ENCODE measurements around the gene FGD4. TPM values are rescaled to one million over a fixed set of nuclear protein-coding genes. Genes with fewer than 3 reads are reported as not detected.

FGD4 gene
- total and polyA plus RNA-seq, 8 donors, result 5.5 to 138 (median 80.8) TPM

DNA sequence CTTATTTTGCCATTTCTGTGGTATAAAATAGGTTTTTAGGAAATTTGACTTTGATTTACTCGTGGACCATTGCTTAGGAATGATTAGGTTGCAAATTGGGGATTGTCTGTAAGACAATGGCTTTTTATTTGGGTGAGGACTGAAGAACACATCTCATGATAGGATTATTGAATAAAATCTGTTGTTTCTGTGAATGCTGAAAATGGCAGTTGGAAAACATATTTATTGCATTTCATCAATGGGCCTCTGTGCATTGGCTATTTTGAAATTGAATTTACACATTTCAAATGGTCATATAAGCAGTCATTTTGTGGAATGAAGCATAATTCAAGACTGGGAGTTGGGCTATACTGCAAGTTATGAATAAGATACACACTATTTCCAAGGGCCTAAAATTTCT lies 46.0 kb downstream of the FGD4 start:
- intact Hi-C loops (cut with DNase I; ENCODE audit: low total_unique reads), result no loop called here
- Histone ChIP-seq H3K27ac (peak overlapping the region in 1 of 5 donors; percentile 9), H3K4me3 (no peak overlapping the region), H3K4me1 (peaks cover 14 to 62% (median 30%) of the 10 kb centered on the region in 4 donors), H3K9me3 (no peaks in the 10 kb centered on the region), H3K27me3 (no peaks in the 10 kb centered on the region), H3K36me3 (no peaks in the 10 kb centered on the region)
- WGBS, 5 donors, result 72 to 88% (median 78%) methylated on average over 1 of the region's 1 CpG
- no peak for DNase-seq
- no peak for TF ChIP-seq POLR2A (IDR thresholded peaks at IDR 0.05)
- TF ChIP-seq, protein P1, sequence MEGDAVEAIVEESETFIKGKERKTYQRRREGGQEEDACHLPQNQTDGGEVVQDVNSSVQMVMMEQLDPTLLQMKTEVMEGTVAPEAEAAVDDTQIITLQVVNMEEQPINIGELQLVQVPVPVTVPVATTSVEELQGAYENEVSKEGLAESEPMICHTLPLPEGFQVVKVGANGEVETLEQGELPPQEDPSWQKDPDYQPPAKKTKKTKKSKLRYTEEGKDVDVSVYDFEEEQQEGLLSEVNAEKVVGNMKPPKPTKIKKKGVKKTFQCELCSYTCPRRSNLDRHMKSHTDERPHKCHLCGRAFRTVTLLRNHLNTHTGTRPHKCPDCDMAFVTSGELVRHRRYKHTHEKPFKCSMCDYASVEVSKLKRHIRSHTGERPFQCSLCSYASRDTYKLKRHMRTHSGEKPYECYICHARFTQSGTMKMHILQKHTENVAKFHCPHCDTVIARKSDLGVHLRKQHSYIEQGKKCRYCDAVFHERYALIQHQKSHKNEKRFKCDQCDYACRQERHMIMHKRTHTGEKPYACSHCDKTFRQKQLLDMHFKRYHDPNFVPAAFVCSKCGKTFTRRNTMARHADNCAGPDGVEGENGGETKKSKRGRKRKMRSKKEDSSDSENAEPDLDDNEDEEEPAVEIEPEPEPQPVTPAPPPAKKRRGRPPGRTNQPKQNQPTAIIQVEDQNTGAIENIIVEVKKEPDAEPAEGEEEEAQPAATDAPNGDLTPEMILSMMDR (IDR thresholded peaks at IDR 0.05), result no peak
- no peak for TF ChIP-seq EP300 (IDR thresholded peaks at IDR 0.05)
- TF ChIP-seq POLR2AphosphoS5 (IDR thresholded peaks at IDR 0.05), result no peak

DNA sequence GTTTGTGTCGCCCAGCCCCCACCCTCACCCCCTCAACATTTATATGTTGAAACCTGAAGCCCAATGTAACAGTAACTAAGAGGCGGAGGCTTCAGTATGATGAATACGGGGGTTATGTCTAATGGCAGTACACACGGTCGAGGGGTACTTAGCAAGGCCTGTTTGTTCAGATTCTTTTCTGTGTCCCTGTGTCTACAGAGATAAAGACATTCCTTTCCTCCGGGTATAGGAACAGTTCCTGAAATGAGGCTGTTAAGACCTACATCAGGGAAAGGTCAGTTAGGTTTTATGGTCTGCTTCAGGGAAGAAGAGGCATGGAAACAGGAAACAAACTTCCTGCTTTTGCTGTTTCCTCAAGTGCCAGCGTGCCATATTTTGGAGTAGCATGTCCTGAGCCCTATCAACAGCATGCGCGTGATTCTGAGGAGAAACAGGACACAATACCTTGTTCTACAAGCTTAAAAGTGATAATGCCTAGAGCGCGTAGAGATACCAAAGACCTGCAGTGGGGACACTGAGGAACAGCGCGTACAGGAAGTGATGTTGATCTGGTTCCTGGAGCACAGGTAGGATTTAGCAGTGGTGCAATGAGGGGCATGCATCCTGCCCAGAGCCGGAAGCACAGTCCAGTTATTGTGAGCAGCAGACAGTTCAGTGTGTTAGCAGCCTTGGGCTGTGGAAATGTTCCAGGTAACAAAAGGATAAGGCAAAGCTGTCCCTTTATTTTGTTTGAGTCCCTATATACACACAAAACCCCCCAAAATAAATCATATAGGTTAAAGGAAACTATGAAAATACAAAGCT lies 47.2 kb downstream of the FGD4 start:
- Histone ChIP-seq H3K4me3 (no peak overlapping the region), H3K27ac (peak overlapping the region in 1 of 5 donors; percentile 19), H3K27me3 (no peaks in the 10 kb centered on the region), H3K36me3 (no peaks in the 10 kb centered on the region), H3K9me3 (no peaks in the 10 kb centered on the region), H3K4me1 (peaks cover 4 to 67% (median 28%) of the 10 kb centered on the region in 4 donors)
- WGBS, 5 donors, result 68 to 78% (median 70%) methylated on average over 14 of the region's 14 CpGs
- DNase-seq, result no peak
- TF ChIP-seq EP300 (IDR thresholded peaks at IDR 0.05) (no peak), POLR2AphosphoS5 (IDR thresholded peaks at IDR 0.05) (no peak), POLR2A (IDR thresholded peaks at IDR 0.05) (no peak)
- TF ChIP-seq, protein P1 (IDR thresholded peaks at IDR 0.05), result no peak
- intact Hi-C loops (cut with DNase I; ENCODE audit: low total_unique reads), result no loop called here

DNA sequence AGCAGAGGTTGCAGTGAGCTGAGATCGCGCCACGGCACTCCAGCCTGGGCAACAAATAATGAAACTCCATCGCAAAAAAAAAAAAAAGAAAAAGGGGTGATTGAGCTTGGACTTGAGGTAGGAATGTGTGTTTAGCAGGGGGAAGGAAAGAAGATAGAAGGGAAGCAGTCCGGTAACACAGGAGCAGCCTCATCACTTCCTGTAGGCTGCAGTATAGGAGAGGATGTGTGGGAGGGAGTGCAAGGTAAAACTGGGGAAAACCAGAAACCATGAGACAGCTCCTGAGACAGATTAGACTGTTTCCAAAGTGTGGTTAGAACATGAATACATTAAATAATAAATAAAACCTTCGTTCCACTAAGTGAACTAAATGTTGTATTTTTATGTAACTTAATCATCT lies 49.2 kb downstream of the FGD4 start:
- no peak overlapping the region for H3K4me3 ChIP-seq
- peaks cover 8 to 79% (median 36%) of the 10 kb centered on the region in 4 donors for H3K4me1 ChIP-seq
- no peaks in the 10 kb centered on the region for H3K36me3 ChIP-seq
- H3K27me3 ChIP-seq, result no peaks in the 10 kb centered on the region
- TF ChIP-seq POLR2AphosphoS5 (IDR thresholded peaks at IDR 0.05), result no peak
- TF ChIP-seq EP300 (IDR thresholded peaks at IDR 0.05), result no peak
- TF ChIP-seq, protein P1 (IDR thresholded peaks at IDR 0.05), result no peak
- TF ChIP-seq POLR2A (IDR thresholded peaks at IDR 0.05), result no peak
- no peak for DNase-seq
- WGBS, 5 donors, result 75 to 81% (median 77%) methylated on average over 6 of the region's 6 CpGs
- intact Hi-C loops (cut with DNase I; ENCODE audit: low total_unique reads), result no loop called here
- no peak overlapping the region for H3K27ac ChIP-seq
- H3K9me3 ChIP-seq, result no peaks in the 10 kb centered on the region

DNA sequence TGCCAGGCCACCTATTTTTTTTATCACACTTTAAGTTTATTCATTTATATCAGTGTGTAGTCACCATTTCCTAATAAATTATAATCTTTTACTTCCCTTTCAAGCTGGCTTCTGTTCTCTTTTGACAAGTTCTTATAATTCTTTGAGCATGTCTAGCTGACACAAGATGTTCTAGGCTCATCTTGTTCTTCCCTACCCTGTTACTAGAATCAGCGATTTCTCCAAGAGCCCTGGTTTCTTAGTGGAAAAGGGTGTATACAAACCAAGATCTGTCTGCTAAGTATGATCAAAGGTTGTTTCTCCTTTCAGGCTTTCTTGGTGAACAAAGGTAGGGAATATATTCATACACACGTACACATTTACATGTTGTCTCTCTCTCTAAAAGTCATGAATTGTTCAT lies 51.0 kb downstream of the FGD4 start:
- Histone ChIP-seq H3K9me3 (no peaks in the 10 kb centered on the region), H3K4me3 (no peak overlapping the region), H3K4me1 (peaks cover 15 to 84% (median 45%) of the 10 kb centered on the region in 4 donors), H3K27ac (peak overlapping the region in 3 of 5 donors; percentile 8 to 45 (median 29)), H3K27me3 (no peaks in the 10 kb centered on the region), H3K36me3 (no peaks in the 10 kb centered on the region)
- intact Hi-C loops (cut with DNase I; ENCODE audit: low total_unique reads), result no loop called here
- TF ChIP-seq, protein P1 (IDR thresholded peaks at IDR 0.05), result no peak
- DNase-seq, result no peak
- WGBS, 5 donors, result 51 to 78% (median 61%) methylated on average over 2 of the region's 2 CpGs
